DND-41 (cell line): ENCODE measurements around the gene CEP126.

Experiments used
- ATAC-seq: fragments of 200-7000 bp; cut with Tn5 transposase; 3 replicates; pipeline ENCODE4 v1.9.1; 2021; ENCODE audit warnings: low read depth; ENCODE audit not compliant: insufficient read depth
- DNase-seq: peaks from one replicate; pipeline ENCODE4 v3.0.0-alpha.2; 2020
- H2AFZ ChIP-seq: 2 replicates; pipeline ENCODE4 v1.6.0; 2012; ENCODE audit warnings: low read depth, low read length
- H3K27ac ChIP-seq: 2 replicates; pipeline ENCODE4 v1.5.1; 2012; ENCODE audit warnings: low read length, inconsistent platforms
- H3K27me3 ChIP-seq: fragments of 200-600 bp; sonication (generic); 2 replicates; pipeline ENCODE4 v1.6.0; 2012; ENCODE audit warnings: low read length, mild to moderate bottlenecking, inconsistent platforms; ENCODE audit not compliant: insufficient read depth, poor library complexity
- H3K36me3 ChIP-seq: 2 replicates; pipeline ENCODE4 v1.5.1; 2012; ENCODE audit warnings: low read length, inconsistent platforms; ENCODE audit not compliant: insufficient read depth
- H3K4me1 ChIP-seq: 2 replicates; pipeline ENCODE4 v1.5.1; 2012; ENCODE audit warnings: mild to moderate bottlenecking, low read length; ENCODE audit not compliant: insufficient read depth
- H3K4me2 ChIP-seq: 2 replicates; pipeline ENCODE4 v1.6.0; 2012; ENCODE audit warnings: mild to moderate bottlenecking, moderate library complexity, low read length, inconsistent platforms; ENCODE audit not compliant: insufficient read depth
- H3K4me3 ChIP-seq, 2 experiments: fragments of 200-600 bp in 1 of 2; shearing (Covaris generic) in 1 of 2; 2 replicates each; pipeline ENCODE4 v1.5.1; 2012 to 2016; ENCODE audit warnings: inconsistent platforms in 2 of 2, low read length in 2 of 2, mild to moderate bottlenecking in 2 of 2, low read depth in 1 of 2, moderate library complexity in 1 of 2
- H3K79me2 ChIP-seq: 2 replicates; pipeline ENCODE4 v1.6.0; 2012; ENCODE audit warnings: low read length, inconsistent platforms; ENCODE audit not compliant: insufficient read depth
- H3K9ac ChIP-seq: 2 replicates; pipeline ENCODE4 v1.6.0; 2012; ENCODE audit warnings: low read depth, mild to moderate bottlenecking, inconsistent platforms, low read length, moderate library complexity
- H3K9me3 ChIP-seq: 2 replicates; pipeline ENCODE4 v1.5.1; 2012; ENCODE audit warnings: low read length, moderate library complexity, mild to moderate bottlenecking, inconsistent platforms; ENCODE audit not compliant: insufficient read depth, severe bottlenecking
- H4K20me1 ChIP-seq: 2 replicates; pipeline ENCODE4 v1.6.0; 2012; ENCODE audit warnings: low read length; ENCODE audit not compliant: insufficient read depth
- CTCF ChIP-seq: IDR thresholded peaks from 2 replicates; pipeline ENCODE4 v1.5.1; 2012; ENCODE audit warnings: borderline replicate concordance, low read length, moderate library complexity, mild to moderate bottlenecking; ENCODE audit not compliant: poor library complexity, severe bottlenecking; ENCODE audit errors: extremely low read depth
- EZH2 ChIP-seq: IDR thresholded peaks from 3 replicates; pipeline ENCODE4 v1.6.1; 2012; ENCODE audit warnings: borderline replicate concordance, low read depth, mild to moderate bottlenecking, moderate library complexity, low read length, inconsistent platforms; ENCODE audit not compliant: severe bottlenecking

CEP126 gene

GRCh38 chr11:101931692-101932091 lies 16.9 kb downstream of the CEP126 start:
- no peaks in the 10 kb centered on the region for H3K4me1 ChIP-seq
- H3K4me3 ChIP-seq: no peak overlapping the region
- no peak for ATAC-seq
- H3K9ac ChIP-seq: no peak overlapping the region
- no peak overlapping the region for H2AFZ ChIP-seq
- H3K36me3 ChIP-seq: no peaks in the 10 kb centered on the region
- DNase-seq: no peak
- H3K4me2 ChIP-seq: no peak overlapping the region
- H3K79me2 ChIP-seq: no peaks in the 10 kb centered on the region
- no peak overlapping the region for H3K27ac ChIP-seq
- no peaks in the 10 kb centered on the region for H4K20me1 ChIP-seq
- TF ChIP-seq EZH2 (no peak), CTCF (no peak)
- H3K27me3 ChIP-seq: no peaks in the 10 kb centered on the region
- H3K9me3 ChIP-seq: no peaks in the 10 kb centered on the region

- TF ChIP-seq CTCF (no peak), EZH2 (no peak)
- H3K27ac ChIP-seq: no peak overlapping the region
- no peak overlapping the region for H3K9ac ChIP-seq
- no peaks in the 10 kb centered on the region for H3K9me3 ChIP-seq
- no peak for DNase-seq
- no peak overlapping the region for H3K4me3 ChIP-seq
- H2AFZ ChIP-seq: no peak overlapping the region
- no peaks in the 10 kb centered on the region for H3K27me3 ChIP-seq
- H4K20me1 ChIP-seq: no peaks in the 10 kb centered on the region
- no peaks in the 10 kb centered on the region for H3K36me3 ChIP-seq
- ATAC-seq: no peak
- H3K79me2 ChIP-seq: no peaks in the 10 kb centered on the region
- H3K4me1 ChIP-seq: no peaks in the 10 kb centered on the region
- H3K4me2 ChIP-seq: no peak overlapping the region
These were observed 26.2 kb downstream of the CEP126 start for GRCh38 chr11:101940901-101941520.

DNA sequence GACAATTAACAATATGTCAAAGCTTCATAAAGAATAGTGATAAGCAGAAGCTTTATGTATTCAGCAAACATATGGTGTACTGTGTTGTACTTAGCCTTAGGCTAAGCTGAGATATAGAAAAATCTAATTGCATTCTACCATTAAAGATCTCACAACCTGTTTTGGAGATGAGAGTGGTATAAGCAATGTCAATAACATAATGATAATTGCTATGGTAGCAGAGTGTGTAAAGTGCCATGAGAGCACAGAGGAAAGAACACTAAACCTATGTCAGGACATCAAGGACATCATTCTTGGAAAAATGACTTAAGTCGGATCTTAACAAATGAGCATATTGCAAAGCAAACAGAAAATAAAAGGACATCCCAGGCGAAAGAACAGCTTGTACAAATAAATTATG lies 30.1 kb downstream of the CEP126 start:
- H3K79me2 ChIP-seq: no peaks in the 10 kb centered on the region
- H3K9me3 ChIP-seq: no peaks in the 10 kb centered on the region
- no peak for TF ChIP-seq CTCF
- no peak for TF ChIP-seq EZH2
- ATAC-seq (no peak), DNase-seq (no peak)
- no peak overlapping the region for H2AFZ ChIP-seq
- no peak overlapping the region for H3K4me3 ChIP-seq
- no peak overlapping the region for H3K27ac ChIP-seq
- no peaks in the 10 kb centered on the region for H3K4me1 ChIP-seq
- H4K20me1 ChIP-seq: no peaks in the 10 kb centered on the region
- no peak overlapping the region for H3K9ac ChIP-seq
- H3K27me3 ChIP-seq: no peaks in the 10 kb centered on the region
- no peak overlapping the region for H3K4me2 ChIP-seq
- no peaks in the 10 kb centered on the region for H3K36me3 ChIP-seq
